ENCODE measurements around the gene PDGFA.

PDGFA gene

DNA sequence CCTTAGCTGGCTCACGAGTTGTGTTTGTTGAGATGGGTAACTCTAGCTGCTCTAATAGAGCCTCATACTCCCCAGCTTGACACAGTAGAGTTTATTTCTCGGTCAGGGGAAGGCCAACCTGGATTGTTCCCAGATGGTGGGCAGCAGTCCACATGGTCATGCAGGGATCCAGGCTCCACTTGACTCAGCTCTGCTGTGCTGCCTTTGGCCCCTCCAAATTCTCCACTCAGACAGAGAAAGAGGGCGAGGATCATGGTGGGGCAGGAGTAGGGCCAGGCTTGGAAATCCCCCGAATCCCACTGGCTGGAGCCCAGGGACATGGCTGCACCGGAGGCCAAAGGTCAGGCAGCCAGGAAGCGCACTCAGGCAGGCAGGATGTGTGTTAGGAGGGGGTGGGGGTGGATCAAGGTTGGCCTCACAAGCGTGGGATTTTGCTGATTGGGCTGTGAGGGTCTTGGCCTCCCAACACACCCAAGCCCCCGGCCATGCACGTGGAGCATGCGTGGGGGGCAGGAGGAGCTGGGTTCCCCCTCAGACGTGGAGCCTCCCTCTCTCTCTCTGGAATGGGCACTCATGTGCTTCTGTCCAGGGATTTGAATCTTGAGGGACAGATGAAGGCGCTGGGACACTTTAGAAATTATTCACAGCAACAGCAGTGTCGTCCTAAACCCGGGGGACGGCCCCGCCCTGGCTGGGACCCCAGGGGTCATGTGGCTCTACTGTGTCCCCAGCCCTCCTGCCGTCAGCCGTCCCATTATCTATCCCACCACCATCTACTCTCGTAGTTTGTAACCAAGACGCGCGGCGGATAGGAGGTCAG is 44.8 kb downstream of the PDGFA start:
- DNase-seq (ENCODE audit: low read depth in 3 of 3): no peak

DNA sequence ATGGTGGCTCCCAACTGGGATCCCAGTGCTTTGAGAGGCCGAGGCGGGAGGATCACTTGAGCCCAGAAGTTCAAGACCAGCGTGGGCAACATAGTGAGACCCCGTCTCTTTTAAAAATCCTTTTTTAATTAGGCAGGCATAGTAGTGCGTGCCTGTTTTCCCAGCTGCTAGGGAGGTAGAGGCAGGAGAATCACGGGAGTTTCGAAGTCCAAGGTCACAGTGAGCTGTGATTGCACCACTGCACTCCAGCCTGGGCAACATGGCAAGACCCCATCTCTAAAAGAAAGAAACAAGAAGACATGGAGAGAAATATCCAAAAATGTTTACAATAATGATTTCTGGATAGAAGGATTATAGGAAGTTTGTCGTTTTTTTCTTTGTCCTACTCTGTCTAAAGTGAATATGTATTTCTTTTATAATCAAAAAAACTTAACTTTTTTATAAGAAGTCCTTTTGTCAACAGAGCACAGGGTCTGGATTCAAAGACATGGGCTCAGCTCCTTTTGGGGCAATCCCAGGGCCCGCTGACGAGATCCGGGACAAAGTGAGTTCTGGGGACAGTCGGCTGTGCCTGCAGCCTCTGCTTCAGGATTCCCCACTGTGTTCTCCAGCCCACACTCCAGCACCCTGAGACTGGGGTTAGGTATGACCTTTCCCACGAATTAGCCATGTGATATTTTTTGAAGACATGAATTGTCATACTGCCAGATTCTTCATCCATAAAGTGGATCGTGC is 45.6 kb downstream of the PDGFA start:
- no peak for DNase-seq (ENCODE audit: low read depth in 3 of 3)

- no peak for DNase-seq (ENCODE audit: low read depth in 3 of 3)
Measured at GRCh38 chr7:473211-473734, 46.4 kb downstream of the PDGFA start.

- DNase-seq (ENCODE audit: low read depth in 3 of 3): no peak
Measured at GRCh38 chr7:472640-472957, 47.0 kb downstream of the PDGFA start.

DNA sequence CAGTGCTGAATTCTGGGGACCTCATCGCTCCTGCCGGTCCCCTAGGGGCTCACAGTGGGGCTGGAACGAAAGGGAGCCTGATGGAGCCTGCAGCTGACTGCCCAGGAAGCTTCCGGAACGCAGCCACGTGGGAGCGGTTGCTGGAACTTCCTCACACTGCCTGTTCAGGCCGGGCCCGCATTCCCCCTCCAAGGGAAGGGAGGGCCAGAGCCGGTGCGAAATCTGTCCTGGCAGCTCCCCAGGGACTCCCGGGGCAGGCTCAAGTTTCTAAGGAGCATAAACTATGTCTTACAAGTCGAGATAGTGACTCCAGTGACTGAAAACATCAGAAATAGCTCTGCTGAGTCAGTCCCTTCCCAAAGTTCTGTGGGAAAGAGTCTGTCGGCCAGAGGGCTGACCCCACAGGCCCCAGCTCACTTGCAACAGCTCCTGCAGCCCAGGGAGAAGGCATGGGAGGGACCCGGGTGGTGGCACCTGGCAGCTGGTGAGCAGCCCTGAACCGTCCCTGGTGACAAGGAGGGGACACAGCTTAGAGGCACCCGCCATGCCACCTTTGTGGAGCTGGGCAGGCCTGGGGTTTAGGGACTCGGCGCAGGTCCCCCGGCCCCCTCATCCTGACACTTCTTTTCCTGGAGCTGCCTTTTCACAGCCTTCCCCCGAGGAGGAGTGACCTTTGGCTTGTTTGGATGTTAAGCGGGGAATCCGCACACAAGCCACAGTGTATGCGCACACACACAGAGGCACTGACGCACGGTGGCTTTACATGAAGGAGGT is 47.6 kb downstream of the PDGFA start:
- no peak for DNase-seq (ENCODE audit: low read depth in 3 of 3)

- no peak for DNase-seq (ENCODE audit: low read depth in 3 of 3)
Measured at GRCh38 chr7:471191-471865, 48.3 kb downstream of the PDGFA start.

GRCh38 chr7:469563-469961 is 50.1 kb downstream of the PDGFA start:
- DNase-seq (ENCODE audit: low read depth in 3 of 3): no peak

DNA sequence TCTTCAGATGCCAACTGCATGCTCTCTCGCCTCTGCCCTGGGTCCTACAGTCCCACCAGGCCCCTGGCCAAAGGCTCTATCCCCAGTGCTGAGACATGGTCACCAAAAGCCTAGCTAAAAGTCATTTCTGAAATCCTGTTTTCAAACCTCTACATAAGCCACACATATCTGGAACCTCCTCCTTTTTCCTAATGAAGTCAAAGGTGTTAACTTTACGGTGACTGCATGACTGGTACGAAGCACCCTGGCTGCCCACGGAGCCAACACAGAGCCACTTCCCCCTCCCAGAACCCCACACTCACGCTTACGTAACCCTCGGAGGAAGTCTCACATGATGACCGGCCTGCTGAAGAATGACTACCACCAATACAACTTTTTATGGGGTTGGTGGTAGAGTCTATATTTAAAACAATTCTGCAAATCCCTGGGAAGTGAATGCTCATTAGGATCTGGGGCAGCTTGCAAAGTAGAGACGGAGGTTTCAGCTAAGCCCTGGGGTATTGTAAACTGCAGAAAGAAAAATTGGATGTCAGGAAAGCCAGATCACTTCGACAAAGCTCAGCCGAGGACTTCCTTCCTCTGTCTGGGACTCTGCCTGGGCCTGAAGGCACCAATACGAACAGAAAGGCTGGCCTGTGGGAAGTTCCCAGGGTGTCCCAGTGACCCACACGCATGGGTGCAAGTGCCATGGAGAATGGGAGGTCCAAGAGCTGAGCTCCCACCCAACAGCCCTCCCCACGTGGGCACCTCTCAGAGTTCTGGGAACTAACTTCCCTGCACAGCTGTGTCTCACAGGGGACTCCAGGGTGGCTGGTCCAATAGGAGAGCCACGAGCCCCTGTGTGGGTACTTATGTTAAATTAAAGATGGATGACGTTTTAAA is 50.7 kb downstream of the PDGFA start:
- DNase-seq (ENCODE audit: low read depth in 3 of 3): no peak

DNA sequence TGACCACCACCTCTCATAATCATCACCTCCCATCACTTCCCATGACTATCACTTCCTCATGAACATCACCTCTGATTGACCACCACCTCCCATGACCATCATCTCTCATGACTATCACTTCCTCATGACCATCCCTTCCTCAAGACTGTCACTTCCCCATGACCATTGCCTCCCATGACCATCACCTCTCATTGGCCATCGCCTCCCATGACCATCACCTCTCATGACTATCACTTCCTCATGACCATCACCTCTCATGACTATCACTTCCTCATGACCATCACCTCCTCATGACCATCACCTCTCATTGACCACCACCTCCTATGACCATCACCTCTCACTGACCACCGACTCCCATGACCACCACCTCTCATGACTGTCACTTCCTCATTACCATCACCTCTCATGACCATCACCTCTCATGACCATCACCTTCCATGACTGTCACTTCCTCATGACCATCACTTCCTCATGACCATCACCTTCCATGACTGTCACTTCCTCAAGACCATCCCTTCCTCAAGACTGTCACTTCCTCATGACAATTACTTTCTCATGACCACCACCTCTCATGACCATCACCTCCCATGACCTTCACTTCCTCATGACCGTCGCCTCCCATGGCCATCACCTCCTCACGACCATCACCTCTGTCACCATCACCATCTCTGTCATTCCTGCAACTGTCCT is 51.6 kb downstream of the PDGFA start:
- no peak for DNase-seq (ENCODE audit: low read depth in 3 of 3)

DNA sequence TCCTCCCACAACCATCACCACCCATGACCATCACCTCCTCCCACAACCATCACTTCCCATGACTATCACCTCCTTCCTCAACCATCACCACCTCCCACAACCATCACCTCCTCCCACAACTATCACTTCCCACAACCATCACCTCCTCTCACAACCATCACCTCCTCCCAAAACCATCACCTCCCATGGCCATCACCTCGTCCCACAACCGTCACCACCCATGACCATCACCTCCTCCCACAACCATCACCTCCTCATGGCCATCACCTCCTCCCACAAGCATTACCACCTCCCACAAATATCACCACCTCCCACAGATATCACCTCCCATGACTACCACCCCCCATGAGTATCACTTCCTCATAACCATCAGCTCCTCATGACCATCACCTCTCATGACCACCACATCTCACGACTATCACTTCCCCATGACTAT is 52.2 kb downstream of the PDGFA start:
- DNase-seq (ENCODE audit: low read depth in 3 of 3): no peak

DNA sequence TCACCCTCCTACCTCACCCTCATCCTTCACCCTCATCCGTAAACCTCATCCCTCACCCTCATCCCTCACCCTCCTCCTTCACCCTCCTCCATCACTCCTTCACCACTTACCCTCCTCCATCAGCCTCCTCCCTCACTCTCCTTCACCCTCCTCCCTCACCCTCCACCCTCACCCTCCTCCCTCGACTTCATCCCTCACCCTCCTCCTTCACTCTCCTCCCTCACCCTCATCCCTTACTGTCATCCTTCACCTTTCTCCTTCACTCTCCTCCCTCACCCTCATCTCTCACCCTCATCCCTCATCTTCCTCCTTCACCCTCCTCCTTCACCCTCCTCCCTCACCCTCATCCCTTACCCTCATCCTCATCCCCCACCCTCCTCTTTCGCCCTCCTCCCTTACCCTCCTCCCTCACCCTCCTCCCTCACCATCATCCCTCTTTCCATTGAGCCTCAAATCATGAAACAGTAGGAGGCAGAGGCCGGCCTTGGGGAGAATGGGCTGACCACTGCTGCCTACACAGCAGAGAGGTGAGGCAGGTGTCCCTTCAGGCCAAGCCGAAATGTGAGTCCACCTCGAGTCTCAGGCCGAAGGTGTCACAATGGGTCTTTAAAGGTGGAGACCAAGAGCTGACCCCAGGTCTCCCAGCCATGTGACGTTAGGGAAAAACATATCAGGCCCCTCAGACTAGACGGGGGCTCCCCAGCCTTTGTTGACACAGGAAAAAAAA is 53.0 kb downstream of the PDGFA start:
- no peak for DNase-seq (ENCODE audit: low read depth in 3 of 3)

- no peak for DNase-seq (ENCODE audit: low read depth in 3 of 3)
Measured at GRCh38 chr7:465710-466400, 53.8 kb downstream of the PDGFA start.

GRCh38 chr7:464454-465401 is 54.9 kb downstream of the PDGFA start:
- no peak for DNase-seq (ENCODE audit: low read depth in 3 of 3)

GRCh38 chr7:463817-464453 is 55.7 kb downstream of the PDGFA start:
- DNase-seq (ENCODE audit: low read depth in 3 of 3): no peak

- DNase-seq (ENCODE audit: low read depth in 3 of 3): no peak
Measured at GRCh38 chr7:463362-463781, 56.3 kb downstream of the PDGFA start.

- DNase-seq (ENCODE audit: low read depth in 3 of 3): no peak
Measured at GRCh38 chr7:462173-463103, 57.2 kb downstream of the PDGFA start.

Measured in stimulated activated CD4-positive, alpha-beta T cell treated with anti-CD3 and anti-CD28 coated beads, TNF-alpha, amount 100 ng/mL, for 4 hours (primary cell).